ENCODE measurements around the gene KCNQ1.

GRCh38 chr11:2713094-2713493, 268.3 kb downstream of the KCNQ1 start:
- TF ChIP-seq CTCF (IDR thresholded peaks at IDR 0.05) (no peak), POLR2A (IDR thresholded peaks at IDR 0.05) (no peak), POLR2AphosphoS5 (IDR thresholded peaks at IDR 0.05; ENCODE audit: insufficient read depth in 1 of 2, low read depth in 1 of 2) (no peak)
